ENCODE data around the gene CDCA5. TPM values are rescaled to one million over a fixed set of nuclear protein-coding genes. Genes with fewer than 3 reads are reported as not detected.

The CDCA5 gene
- total RNA-seq, 6 experiments from 2014 or later = 14.3 to 28.3 (median 26.6) TPM

DNA sequence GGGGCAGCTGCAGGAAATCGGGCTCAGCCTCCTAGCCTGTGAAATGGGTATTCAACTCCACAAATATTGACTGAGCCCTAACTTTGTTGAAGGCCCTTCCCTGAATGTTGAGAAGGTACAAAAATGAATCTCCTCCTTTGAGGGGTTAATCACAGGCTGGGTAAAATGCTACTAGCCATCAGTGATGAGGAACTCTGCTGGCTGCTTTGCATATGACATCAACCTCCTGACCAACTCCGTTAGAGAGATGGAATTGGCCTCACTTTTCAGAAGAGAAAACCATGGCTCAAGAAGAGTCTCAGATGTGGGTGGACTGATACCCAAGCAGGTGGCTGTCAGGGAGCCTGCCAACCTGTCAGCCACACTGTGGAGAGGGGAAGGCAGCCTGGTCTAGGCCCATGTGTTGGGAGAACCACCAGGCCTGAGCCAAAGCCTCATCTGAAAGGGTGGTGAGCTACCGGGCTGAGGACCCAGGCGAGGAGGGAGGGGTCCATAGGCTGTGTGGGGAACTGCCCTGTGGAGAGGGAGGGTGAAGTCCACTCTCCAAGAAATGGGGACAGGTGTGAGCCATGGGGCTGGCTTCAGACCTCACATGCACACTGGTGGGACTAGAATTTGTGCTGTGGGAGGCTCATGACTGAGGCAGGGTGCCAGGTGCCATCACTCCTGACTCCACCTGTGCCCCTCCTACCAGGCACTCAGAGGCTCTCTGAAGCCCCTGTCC, 11.8 kb downstream of the CDCA5 start:
- H3K27me3 Mint-ChIP-seq (ENCODE audit: insufficient read depth) = peaks cover 2% of the 10 kb centered on the region; the same call in 1 of the 2 replicates
- H3K36me3 Mint-ChIP-seq (ENCODE audit: low read depth) = peaks cover 4% of the 10 kb centered on the region; the same call in 1 of the 2 replicates
- TF ChIP-seq, protein P1, sequence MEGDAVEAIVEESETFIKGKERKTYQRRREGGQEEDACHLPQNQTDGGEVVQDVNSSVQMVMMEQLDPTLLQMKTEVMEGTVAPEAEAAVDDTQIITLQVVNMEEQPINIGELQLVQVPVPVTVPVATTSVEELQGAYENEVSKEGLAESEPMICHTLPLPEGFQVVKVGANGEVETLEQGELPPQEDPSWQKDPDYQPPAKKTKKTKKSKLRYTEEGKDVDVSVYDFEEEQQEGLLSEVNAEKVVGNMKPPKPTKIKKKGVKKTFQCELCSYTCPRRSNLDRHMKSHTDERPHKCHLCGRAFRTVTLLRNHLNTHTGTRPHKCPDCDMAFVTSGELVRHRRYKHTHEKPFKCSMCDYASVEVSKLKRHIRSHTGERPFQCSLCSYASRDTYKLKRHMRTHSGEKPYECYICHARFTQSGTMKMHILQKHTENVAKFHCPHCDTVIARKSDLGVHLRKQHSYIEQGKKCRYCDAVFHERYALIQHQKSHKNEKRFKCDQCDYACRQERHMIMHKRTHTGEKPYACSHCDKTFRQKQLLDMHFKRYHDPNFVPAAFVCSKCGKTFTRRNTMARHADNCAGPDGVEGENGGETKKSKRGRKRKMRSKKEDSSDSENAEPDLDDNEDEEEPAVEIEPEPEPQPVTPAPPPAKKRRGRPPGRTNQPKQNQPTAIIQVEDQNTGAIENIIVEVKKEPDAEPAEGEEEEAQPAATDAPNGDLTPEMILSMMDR (IDR thresholded peaks at IDR 0.05) = peak; percentile 12; the same call in 1 of the 2 replicates
- no peak for DNase-seq
- no peak overlapping the region for H3K4me3 Mint-ChIP-seq
- H3K27ac Mint-ChIP-seq = no peak overlapping the region
- no peaks in the 10 kb centered on the region for H3K4me1 Mint-ChIP-seq (ENCODE audit: low read depth)
- no peaks in the 10 kb centered on the region for H3K9me3 Mint-ChIP-seq

DNA sequence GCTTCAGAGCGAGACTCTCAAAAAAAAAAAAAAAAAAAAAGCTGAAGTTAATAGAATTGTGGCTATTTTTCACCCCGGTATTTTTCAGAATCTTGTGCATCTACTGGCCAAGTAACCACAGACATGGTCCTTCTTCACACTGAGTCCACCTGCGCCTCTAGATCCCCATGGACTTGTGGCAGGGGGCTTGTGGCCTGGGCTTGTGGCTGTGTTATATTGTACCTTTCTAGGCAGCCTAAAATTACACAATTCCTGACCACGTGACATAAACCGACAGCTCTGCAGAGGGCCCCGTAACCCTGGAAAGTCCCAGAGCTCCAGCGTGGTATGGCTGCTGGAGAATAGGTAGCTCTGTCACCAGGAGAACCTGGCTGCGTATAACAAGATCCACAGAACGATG, 14.6 kb downstream of the CDCA5 start:
- peaks cover 2% of the 10 kb centered on the region; the same call in 1 of the 2 replicates for H3K27me3 Mint-ChIP-seq (ENCODE audit: insufficient read depth)
- no peaks in the 10 kb centered on the region for H3K36me3 Mint-ChIP-seq (ENCODE audit: low read depth)
- no peak for DNase-seq
- no peaks in the 10 kb centered on the region for H3K4me1 Mint-ChIP-seq (ENCODE audit: low read depth)
- no peak overlapping the region for H3K27ac Mint-ChIP-seq
- H3K4me3 Mint-ChIP-seq = no peak overlapping the region
- no peaks in the 10 kb centered on the region for H3K9me3 Mint-ChIP-seq
- TF ChIP-seq, protein P1 (IDR thresholded peaks at IDR 0.05) = no peak

DNA sequence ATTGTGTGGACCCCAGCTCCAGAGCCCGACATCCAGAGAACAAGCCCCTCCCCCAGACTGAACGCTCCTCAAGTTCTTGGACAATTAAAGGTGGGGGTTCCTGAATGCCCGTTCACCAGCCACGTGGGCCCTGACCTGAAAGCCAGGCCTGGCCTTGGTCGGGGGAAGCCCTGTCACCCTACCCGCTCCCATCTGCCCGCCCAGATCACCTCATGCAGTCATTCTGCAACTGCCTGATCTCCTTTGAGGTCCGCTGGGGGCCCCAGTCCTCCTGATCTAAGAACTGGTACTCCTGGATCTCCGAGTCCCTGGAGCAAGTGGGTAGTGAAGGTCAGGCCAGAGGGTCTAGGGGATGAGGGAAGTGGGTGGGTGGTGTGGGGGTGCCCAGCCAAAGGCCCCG, 16.4 kb downstream of the CDCA5 start:
- no peaks in the 10 kb centered on the region; the same call in 1 of the 2 replicates for H3K27me3 Mint-ChIP-seq (ENCODE audit: insufficient read depth)
- H3K9me3 Mint-ChIP-seq = no peaks in the 10 kb centered on the region
- no peak overlapping the region for H3K4me3 Mint-ChIP-seq
- TF ChIP-seq, protein P1 (IDR thresholded peaks at IDR 0.05) = no peak
- no peaks in the 10 kb centered on the region for H3K4me1 Mint-ChIP-seq (ENCODE audit: low read depth)
- DNase-seq = no peak
- H3K36me3 Mint-ChIP-seq (ENCODE audit: low read depth) = no peaks in the 10 kb centered on the region
- no peak overlapping the region for H3K27ac Mint-ChIP-seq

DNA sequence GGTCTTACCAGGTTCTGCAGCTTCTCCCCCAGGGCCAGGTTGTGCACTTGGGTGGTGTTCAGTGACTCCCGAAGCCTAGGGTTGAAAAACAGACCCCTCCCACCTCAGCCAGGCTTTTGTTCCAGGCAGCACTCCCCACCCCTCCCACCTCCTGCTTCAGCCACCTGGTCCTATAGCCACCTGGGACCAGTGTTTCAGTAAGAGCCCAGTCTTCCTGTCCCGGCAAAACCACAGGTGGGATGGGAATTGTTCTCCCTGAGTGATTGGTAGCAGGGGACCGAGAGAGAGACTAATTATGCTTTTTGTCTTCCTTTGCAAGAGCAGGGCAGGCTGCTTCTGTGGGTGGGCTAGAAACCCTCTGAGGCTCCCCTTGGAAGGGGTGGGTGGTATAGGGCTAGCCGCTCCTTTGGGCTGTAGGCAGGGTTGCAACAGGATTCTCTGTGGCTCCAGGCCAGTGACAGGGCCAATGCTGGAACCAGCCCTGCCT, 17.0 kb downstream of the CDCA5 start:
- no peaks in the 10 kb centered on the region; the same call in 1 of the 2 replicates for H3K27me3 Mint-ChIP-seq (ENCODE audit: insufficient read depth)
- TF ChIP-seq, protein P1 (IDR thresholded peaks at IDR 0.05) = no peak
- no peaks in the 10 kb centered on the region for H3K4me1 Mint-ChIP-seq (ENCODE audit: low read depth)
- H3K9me3 Mint-ChIP-seq = no peaks in the 10 kb centered on the region
- no peak for DNase-seq
- no peak overlapping the region for H3K27ac Mint-ChIP-seq
- no peak overlapping the region for H3K4me3 Mint-ChIP-seq
- H3K36me3 Mint-ChIP-seq (ENCODE audit: low read depth) = no peaks in the 10 kb centered on the region

DNA sequence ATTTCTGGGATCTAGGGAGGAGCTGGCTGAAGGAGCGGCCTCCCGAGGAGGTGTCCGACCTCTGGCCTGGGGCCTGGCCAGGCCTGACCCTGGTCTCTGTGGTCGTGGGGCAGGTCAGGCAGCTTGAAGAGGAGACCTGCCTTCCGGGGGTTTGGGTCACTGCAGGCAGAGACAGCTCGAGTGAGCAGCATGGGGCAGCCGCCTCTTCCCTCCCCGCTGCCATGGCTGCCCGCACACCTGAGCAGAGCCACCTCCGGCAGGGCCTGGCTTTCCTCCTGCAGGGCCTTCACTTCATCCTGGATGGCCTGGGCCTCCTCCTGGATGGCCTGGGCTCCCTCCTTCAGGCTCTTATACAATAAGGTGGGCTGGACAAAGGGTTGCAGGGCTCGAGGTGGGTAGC, 17.5 kb downstream of the CDCA5 start:
- H3K27ac Mint-ChIP-seq = no peak overlapping the region

More for the DNA sequence above, 17.5 kb downstream of the CDCA5 start:
- no peak for DNase-seq
- H3K9me3 Mint-ChIP-seq = no peaks in the 10 kb centered on the region
- no peak overlapping the region for H3K4me3 Mint-ChIP-seq
- H3K36me3 Mint-ChIP-seq (ENCODE audit: low read depth) = no peaks in the 10 kb centered on the region
- H3K27me3 Mint-ChIP-seq (ENCODE audit: insufficient read depth) = no peaks in the 10 kb centered on the region; the same call in 1 of the 2 replicates
- TF ChIP-seq, protein P1 (IDR thresholded peaks at IDR 0.05) = no peak
- H3K4me1 Mint-ChIP-seq (ENCODE audit: low read depth) = no peaks in the 10 kb centered on the region

All from HFFc6 (cell line).